Activated CD4-positive, alpha-beta T cell treated with anti-CD3 and anti-CD28 coated beads, Interleukin-2, amount 10 ng/mL, durations not matched to agents 7 days and 5 days (primary cell): Measurements from ENCODE around the gene SVOPL. TPM values are rescaled to one million over a fixed set of nuclear protein-coding genes. Genes with fewer than 3 reads are reported as not detected.

ENCODE experiments used
- CTCF ChIA-PET: fragments of 350-600 bp; sonication (Branson Sonifier 250); formaldehyde crosslinking; loops from one replicate; lab custom pipeline; 2021; ENCODE audit warnings: antibody characterized with exemption; lab: Charles Lee
- POLR2A ChIA-PET: fragments of 350-600 bp; sonication (Branson Sonifier 250); formaldehyde crosslinking; loops from one replicate; lab custom pipeline; 2021; ENCODE audit warnings: antibody characterized with exemption; lab: Charles Lee
- DNase-seq: peaks from one replicate; pipeline ENCODE4 v3.0.0-alpha.2; 2020
- H3K27ac Mint-ChIP-seq: one replicate; pipeline ENCODE4 v1.8.0; 2021; ENCODE audit warnings: mild to moderate bottlenecking, moderate library complexity, mixed read lengths
- H3K27me3 Mint-ChIP-seq: one replicate; pipeline ENCODE4 v1.8.0; 2021; ENCODE audit warnings: mixed read lengths
- H3K36me3 Mint-ChIP-seq: one replicate; pipeline ENCODE4 v1.8.0; 2021; ENCODE audit warnings: low read depth, mixed read lengths
- H3K4me1 Mint-ChIP-seq: one replicate; pipeline ENCODE4 v1.8.0; 2021; ENCODE audit warnings: mixed read lengths
- H3K4me3 Mint-ChIP-seq: one replicate; pipeline ENCODE4 v1.8.0; 2021; ENCODE audit warnings: mild to moderate bottlenecking, moderate library complexity, mixed read lengths
- H3K9me3 Mint-ChIP-seq: one replicate; pipeline ENCODE4 v1.8.0; 2021; ENCODE audit warnings: mixed read lengths
- total RNA-seq, 2 experiments: library from RNA; stranded (reverse); gene quantifications; one replicate each; pipeline ENCODE4 v1.2.3, GENCODE V29; 2021

The SVOPL gene
- total RNA-seq, 2 experiments from 2014 or later = 1.3 to 2.3 TPM

DNA sequence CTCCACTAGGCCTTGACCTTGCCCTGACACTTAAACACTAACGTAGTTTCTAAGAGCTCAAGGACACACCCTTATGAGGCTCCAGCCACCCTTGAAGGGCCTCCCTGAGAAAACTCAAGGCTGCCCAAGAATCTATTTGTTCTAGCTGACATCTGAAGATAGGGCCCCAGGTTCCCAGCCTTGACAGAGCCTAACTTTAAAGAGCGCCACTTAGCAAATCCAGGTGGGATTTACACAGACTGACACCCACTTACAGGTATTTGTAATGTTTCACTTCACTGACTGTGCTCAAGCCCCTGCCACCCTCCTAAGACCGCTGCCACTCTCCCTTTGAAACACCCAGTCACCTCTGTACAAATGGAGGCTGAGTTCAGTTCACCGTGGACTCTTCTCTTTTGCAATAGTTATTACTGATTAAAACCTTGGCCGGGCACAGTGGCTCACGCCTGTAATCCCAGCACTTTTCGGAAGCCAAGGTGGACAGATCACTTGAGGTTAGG, 90.4 kb downstream of the SVOPL start:
- no peak overlapping the region for H3K27ac Mint-ChIP-seq
- no peak for DNase-seq
- CTCF ChIA-PET = no interaction called here
- H3K36me3 Mint-ChIP-seq = no peaks in the 10 kb centered on the region
- no peaks in the 10 kb centered on the region for H3K27me3 Mint-ChIP-seq
- POLR2A ChIA-PET = no interaction called here
- H3K4me3 Mint-ChIP-seq = no peak overlapping the region
- peaks cover 7% of the 10 kb centered on the region for H3K9me3 Mint-ChIP-seq
- peaks cover 11% of the 10 kb centered on the region for H3K4me1 Mint-ChIP-seq

DNA sequence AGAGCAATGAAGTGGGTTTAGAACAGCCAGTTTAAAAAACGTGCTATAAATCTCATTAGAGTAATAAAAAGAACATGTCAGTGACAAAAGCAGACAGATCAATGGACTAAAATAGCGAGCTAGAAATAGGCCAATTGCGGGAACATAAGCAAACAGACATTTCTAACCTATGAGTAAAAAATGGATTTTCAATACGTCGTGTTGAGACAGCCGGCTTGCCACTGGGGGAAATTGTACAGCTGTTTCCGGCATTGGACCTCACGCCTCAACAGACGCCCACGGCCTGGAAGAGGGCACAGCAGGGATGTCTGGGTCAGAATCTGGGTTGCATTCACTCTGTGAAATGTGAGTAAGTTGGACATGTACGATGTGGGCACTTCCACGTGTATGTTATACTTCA, 92.9 kb downstream of the SVOPL start:
- DNase-seq = no peak
- H3K9me3 Mint-ChIP-seq = peaks cover 7% of the 10 kb centered on the region

DNA sequence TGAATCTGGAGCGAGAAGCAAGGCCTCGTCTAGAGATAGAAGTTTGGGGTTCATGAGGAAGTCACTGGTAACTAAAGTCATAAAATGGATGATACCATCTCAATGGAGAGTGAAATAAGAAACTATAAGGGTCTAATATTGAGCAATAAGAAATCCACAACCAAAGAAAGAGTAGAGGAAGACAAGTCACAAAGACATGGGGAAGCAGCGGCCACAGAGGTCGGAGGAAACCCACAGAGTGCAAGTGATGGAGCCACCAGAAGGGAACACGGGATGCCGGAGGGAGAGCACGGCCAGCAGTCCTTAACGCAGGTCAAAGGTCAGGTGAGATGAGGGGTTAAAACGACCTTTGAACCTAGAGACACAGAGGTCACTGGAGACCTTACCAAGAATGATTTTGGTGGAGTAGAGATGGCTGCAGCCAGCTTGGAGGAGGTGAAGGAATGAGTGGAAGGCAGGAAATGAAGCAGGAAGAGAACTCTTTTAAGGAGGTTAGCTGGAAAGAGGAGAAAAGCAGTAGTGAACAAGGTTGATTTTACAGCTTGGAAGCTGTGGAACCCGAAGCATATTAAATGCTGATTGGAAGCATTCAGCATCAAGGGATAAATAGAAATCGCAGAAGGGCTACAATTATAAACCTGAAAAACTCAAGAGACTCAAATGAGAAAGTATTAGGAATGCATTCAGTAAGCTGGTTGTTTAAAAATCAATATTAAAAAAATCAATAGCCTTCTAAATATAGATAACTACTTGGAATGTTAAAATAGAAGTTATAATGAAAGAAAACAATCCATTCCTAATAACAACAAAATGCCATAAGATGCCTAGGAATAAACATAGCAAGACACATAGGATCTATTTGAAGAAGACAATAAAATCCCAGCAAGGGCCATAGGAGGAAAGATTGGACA, 93.7 kb downstream of the SVOPL start:
- Mint-ChIP-seq H3K4me3 (no peak overlapping the region), H3K9me3 (peaks cover 7% of the 10 kb centered on the region), H3K4me1 (peaks cover 11% of the 10 kb centered on the region), H3K27me3 (no peaks in the 10 kb centered on the region), H3K27ac (no peak overlapping the region), H3K36me3 (no peaks in the 10 kb centered on the region)
- ChIA-PET CTCF (interaction anchor here (1.5 kb wide), 1 partner anchor 13 kb away, joined by 4 read pairs; no protein-coding TSS in a partner anchor), POLR2A (no interaction called here)
- DNase-seq = no peak

More for the DNA sequence above, 92.9 kb downstream of the SVOPL start:
- H3K4me1 Mint-ChIP-seq = peaks cover 11% of the 10 kb centered on the region
- no peaks in the 10 kb centered on the region for H3K36me3 Mint-ChIP-seq
- no peaks in the 10 kb centered on the region for H3K27me3 Mint-ChIP-seq
- no peak overlapping the region for H3K27ac Mint-ChIP-seq
- POLR2A ChIA-PET = no interaction called here
- no peak overlapping the region for H3K4me3 Mint-ChIP-seq
- CTCF ChIA-PET = no interaction called here

DNA sequence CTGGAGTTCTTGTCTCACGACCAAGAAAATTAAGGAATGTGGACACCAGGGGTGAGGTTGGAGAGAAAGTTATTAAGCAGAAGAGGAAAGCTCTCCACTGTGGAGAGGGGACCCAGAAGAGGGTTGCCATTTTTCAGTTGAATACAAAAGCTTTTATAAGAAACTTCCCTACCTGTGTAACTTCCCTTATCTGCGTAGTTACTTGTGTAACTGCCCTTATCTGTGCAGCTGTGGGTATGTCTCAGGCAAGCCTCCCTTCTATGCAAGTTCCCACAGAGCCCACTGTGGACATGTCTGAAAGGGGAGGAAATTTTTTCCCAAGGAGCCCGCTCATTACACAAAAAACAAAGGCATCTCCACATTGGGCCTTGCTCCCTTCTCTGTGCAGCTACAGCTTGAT, 94.9 kb downstream of the SVOPL start:
- Mint-ChIP-seq H3K4me1 (peaks cover 11% of the 10 kb centered on the region), H3K9me3 (peaks cover 7% of the 10 kb centered on the region), H3K27me3 (no peaks in the 10 kb centered on the region), H3K4me3 (no peak overlapping the region), H3K36me3 (no peaks in the 10 kb centered on the region), H3K27ac (no peak overlapping the region)
- DNase-seq = no peak
- ChIA-PET POLR2A (no interaction called here), CTCF (interaction anchor here (0.5 to 1.5 kb wide), 2 partner anchors 14 to 47 kb away, joined by 3 to 4 read pairs; no protein-coding TSS in a partner anchor)

DNA sequence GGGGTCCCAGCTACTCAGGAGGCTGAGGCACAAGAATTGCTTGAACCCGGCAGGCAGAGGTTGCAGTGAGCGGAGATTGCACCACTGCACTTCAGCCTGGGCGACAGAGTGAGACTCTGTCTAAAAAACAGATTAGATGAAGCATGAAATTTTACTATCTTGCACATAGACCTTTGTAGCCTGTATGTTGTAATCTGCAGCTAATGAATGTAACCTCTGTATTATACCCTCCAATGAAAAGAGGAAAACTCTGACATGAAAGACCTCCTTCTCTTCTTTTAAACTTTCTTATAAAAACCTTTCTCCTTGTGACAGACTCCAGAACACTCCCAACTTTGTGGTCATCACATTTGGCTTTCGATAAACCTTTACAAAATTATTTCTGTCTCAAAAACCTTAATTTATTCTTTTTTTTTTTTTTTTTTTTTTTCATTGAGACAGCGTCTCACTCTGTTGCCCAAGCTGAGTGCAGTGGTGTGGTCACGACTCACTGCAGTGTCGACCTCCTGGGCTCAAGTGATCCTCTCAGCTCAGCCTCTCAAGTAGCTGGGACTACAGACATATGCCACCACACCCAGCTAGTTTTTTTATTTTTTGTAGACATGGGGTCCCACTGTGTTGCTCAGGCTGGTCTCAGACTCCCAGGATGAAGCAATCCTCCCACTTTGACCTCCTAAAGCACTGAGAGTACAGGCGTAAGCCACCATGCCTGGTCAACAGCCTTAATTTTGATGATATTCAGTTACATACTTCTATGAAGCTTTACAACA, 97.4 kb downstream of the SVOPL start:
- CTCF ChIA-PET = interaction anchor here (0.5 kb wide), 1 partner anchor 278 kb away, joined by 3 read pairs; no protein-coding TSS in a partner anchor
- POLR2A ChIA-PET = no interaction called here

DNA sequence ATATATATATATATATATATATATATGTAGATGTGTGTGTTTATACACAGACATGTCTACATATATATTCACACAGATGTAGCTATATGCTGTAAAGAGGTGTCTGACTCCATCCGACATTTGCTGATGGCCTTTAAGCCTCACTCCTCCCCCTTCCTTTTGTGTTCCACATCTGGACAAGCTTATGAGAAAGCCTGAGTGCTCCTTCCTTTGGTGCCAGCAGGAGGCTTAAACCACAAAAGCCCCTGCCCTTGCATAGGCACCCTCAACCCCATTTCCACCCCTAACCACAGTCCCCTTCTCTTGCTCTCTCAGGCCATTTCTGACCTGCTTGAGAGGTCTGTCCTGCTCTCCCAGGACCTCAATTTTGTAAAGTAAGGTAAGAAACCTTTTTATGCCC, 98.7 kb downstream of the SVOPL start:
- no peak for DNase-seq
- no peak overlapping the region for H3K4me3 Mint-ChIP-seq
- H3K27me3 Mint-ChIP-seq = no peaks in the 10 kb centered on the region
- CTCF ChIA-PET = no interaction called here
- H3K27ac Mint-ChIP-seq = no peak overlapping the region
- H3K4me1 Mint-ChIP-seq = peaks cover 3% of the 10 kb centered on the region
- H3K9me3 Mint-ChIP-seq = peaks cover 7% of the 10 kb centered on the region
- no peaks in the 10 kb centered on the region for H3K36me3 Mint-ChIP-seq
- POLR2A ChIA-PET = no interaction called here

More for the DNA sequence above, 97.4 kb downstream of the SVOPL start:
- H3K4me1 Mint-ChIP-seq = peaks cover 11% of the 10 kb centered on the region
- H3K27ac Mint-ChIP-seq = no peak overlapping the region
- no peak for DNase-seq
- no peaks in the 10 kb centered on the region for H3K27me3 Mint-ChIP-seq
- no peaks in the 10 kb centered on the region for H3K36me3 Mint-ChIP-seq
- H3K4me3 Mint-ChIP-seq = no peak overlapping the region
- peaks cover 7% of the 10 kb centered on the region for H3K9me3 Mint-ChIP-seq

DNA sequence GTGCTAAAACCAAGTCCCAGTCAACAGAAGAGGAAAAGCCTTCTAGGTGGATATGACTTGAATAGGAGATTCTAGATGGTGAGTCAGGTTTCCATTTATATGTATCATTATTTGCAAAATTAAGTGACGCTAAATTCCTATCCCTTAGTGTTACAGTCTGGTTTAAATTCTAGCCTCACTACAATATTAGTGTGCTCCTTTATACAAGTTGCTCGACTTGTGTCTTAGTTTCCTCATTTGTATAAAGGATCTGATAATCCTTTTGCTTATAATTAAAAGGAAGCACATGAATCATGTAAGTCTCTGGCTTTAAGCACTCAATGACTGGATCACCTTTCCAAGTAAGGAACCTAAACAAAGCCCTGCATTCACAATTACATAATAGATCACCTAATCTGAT, 105.7 kb downstream of the SVOPL start:
- H3K9me3 Mint-ChIP-seq = no peaks in the 10 kb centered on the region
- H3K36me3 Mint-ChIP-seq = no peaks in the 10 kb centered on the region
- H3K4me1 Mint-ChIP-seq = no peaks in the 10 kb centered on the region
- DNase-seq = no peak
- H3K27ac Mint-ChIP-seq = no peak overlapping the region
- ChIA-PET CTCF (no interaction called here), POLR2A (no interaction called here)
- no peak overlapping the region for H3K4me3 Mint-ChIP-seq
- H3K27me3 Mint-ChIP-seq = no peaks in the 10 kb centered on the region

DNA sequence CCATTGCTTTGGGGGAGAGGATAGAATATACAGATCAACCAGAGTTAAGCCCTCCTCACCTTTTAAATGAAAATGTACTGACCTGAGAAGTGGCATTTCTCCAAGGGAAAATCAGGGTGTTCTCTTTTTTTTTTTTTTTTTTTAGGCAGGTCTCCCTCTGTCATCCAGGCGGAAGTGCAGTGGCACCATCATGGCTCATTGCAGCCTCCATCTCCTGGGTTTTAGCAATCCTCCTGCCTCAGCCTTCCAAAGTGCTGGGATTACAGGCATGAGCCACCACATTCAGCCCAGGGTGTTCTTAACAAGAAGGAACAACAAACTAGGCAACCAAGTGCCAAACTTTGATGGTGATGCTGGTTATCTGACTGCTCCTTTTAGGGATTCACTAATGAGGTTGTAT, 111.0 kb downstream of the SVOPL start:
- Mint-ChIP-seq H3K27ac (no peak overlapping the region), H3K4me1 (no peaks in the 10 kb centered on the region), H3K4me3 (no peak overlapping the region), H3K27me3 (no peaks in the 10 kb centered on the region), H3K9me3 (no peaks in the 10 kb centered on the region), H3K36me3 (peaks cover 20% of the 10 kb centered on the region)
- ChIA-PET POLR2A (no interaction called here), CTCF (no interaction called here)
- no peak for DNase-seq

DNA sequence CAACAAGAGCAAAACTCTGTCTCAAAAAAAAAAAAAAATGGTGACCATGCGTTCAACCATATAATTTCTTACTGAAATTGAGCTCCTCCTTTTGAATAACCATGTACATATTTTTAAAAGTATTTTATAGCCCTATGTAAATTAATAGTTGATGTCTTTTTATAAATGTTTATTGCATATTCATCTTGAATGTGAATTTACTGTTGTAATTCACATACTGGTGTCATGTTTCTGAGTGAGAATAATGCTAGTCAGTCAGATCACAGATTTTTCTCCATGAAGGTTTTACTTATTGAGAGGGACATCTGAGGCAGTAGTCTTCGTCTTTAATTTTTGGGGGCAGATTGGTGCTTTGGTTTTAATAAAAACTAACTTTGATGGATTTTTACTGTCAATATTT, 112.2 kb downstream of the SVOPL start:
- CTCF ChIA-PET = interaction anchor here (0.7 to 1.1 kb wide), 3 partner anchors 33 to 126 kb away, joined by 3 to 4 read pairs (median 4); no protein-coding TSS in a partner anchor
- no peaks in the 10 kb centered on the region for H3K9me3 Mint-ChIP-seq
- H3K27me3 Mint-ChIP-seq = no peaks in the 10 kb centered on the region
- H3K36me3 Mint-ChIP-seq = peaks cover 31% of the 10 kb centered on the region
- POLR2A ChIA-PET = no interaction called here
- H3K27ac Mint-ChIP-seq = no peak overlapping the region
- DNase-seq = no peak
- H3K4me3 Mint-ChIP-seq = no peak overlapping the region
- no peaks in the 10 kb centered on the region for H3K4me1 Mint-ChIP-seq

DNA sequence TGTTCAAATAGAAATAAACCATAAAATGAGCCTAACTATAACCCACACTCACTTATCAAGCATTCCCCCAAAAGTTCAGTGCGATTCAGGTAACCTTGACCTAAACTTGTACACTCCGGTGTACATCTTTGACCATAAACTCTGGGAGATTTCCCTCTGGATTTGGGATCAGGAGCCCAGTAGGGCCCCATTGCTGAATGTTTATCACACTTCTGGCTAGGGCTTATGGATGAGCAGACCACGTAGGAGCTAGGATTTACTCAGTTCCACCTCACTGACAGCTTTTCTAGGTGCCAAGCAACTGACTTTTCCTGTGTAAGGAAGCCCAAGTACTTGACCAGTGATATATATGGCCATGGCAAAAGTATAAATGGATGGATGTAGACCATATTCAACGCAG, 113.7 kb downstream of the SVOPL start:
- H3K27ac Mint-ChIP-seq = no peak overlapping the region
- no peak for DNase-seq
- CTCF ChIA-PET = interaction anchor here (0.6 kb wide), 2 partner anchors 52 to 189 kb away, joined by 4 to 6 read pairs; no protein-coding TSS in a partner anchor
- no peak overlapping the region for H3K4me3 Mint-ChIP-seq
- POLR2A ChIA-PET = no interaction called here
- H3K36me3 Mint-ChIP-seq = peaks cover 43% of the 10 kb centered on the region
- no peaks in the 10 kb centered on the region for H3K4me1 Mint-ChIP-seq
- H3K9me3 Mint-ChIP-seq = no peaks in the 10 kb centered on the region
- H3K27me3 Mint-ChIP-seq = no peaks in the 10 kb centered on the region

DNA sequence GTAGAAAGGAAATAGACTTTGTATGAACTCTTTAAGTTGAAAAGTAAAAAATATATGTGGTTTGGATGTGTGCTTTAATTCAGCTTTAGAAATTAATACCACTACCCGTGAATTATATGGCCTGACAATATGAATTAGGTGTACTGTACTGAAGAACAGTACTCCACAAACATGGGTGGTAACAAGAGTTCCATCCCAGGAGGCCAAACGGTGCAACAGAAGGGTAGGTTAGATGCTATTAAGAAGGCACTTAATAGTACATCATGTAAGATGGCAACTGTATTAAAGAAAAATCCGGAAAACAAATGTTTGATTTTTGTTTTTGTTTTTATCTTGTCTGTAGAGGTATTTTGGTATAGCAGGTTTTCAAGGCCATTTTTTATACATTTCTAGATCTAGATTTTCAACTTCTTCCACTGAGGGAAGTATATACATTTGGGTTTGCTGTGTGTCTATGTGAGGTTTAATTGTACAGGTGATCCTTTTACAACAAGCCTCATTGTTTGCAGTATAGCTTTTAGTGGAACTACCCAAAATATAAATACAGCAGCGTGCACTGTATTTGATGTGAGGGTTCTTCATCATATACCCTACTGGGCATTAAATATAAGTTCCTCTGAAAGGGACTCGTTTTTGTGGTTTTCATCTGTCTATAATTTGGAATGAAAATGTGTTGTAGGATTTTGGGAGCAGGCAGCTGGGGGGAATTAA, 115.7 kb downstream of the SVOPL start:
- Mint-ChIP-seq H3K9me3 (no peaks in the 10 kb centered on the region), H3K27me3 (no peaks in the 10 kb centered on the region), H3K4me3 (no peak overlapping the region), H3K36me3 (peaks cover 58% of the 10 kb centered on the region), H3K4me1 (no peaks in the 10 kb centered on the region), H3K27ac (no peak overlapping the region)
- POLR2A ChIA-PET = no interaction called here
- CTCF ChIA-PET = no interaction called here
- no peak for DNase-seq

DNA sequence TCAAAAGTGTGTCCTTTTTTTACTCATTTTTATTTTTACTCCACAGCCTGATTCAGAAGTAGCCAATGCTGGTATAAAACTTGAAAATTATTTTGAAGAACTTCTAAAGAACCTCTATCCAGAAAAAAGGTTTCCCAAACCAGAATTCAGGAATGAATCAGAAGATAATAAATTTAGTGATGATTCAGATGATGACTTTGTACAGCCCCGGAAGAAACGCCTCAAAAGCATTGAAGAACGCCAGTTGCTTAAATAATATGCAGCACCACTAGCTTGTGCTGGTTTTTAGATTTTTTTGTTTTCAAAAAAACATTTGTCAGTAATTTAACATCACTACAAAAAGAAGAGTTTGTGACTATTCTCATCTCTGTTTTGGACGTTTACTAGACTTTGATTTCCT, 116.5 kb downstream of the SVOPL start:
- Mint-ChIP-seq H3K9me3 (no peaks in the 10 kb centered on the region), H3K27ac (no peak overlapping the region), H3K27me3 (no peaks in the 10 kb centered on the region), H3K4me3 (no peak overlapping the region), H3K36me3 (peaks cover 65% of the 10 kb centered on the region), H3K4me1 (no peaks in the 10 kb centered on the region)
- ChIA-PET POLR2A (no interaction called here), CTCF (no interaction called here)
- no peak for DNase-seq
